ENCODE results near the gene TMA7B. TPM values are rescaled to one million over a fixed set of nuclear protein-coding genes. Genes with fewer than 3 reads are reported as not detected.

Gene TMA7B
- total RNA-seq, 4 donors from 2014 or later: not detected

GRCh38 chr22:39942439-39943230, 17.6 kb upstream of the TMA7B start:
- intact Hi-C loops (cut with DNase I): no loop called here
- Histone ChIP-seq H3K36me3 (no peaks in the 10 kb centered on the region), H3K27ac (no peak overlapping the region), H3K27me3 (peaks cover 0 to 12% (median 0%) of the 10 kb centered on the region in 4 donors), H3K4me1 (peaks cover 0 to 11% (median 0%) of the 10 kb centered on the region in 3 donors), H3K9me3 (no peaks in the 10 kb centered on the region), H3K4me3 (no peak overlapping the region)
- no peak for DNase-seq
- no peak for TF ChIP-seq CTCF (IDR thresholded peaks at IDR 0.05)
- TF ChIP-seq POLR2A (IDR thresholded peaks at IDR 0.05): no peak
- 82 to 89% methylated on average over 8 of the region's 8 CpGs for WGBS, 2 donors

DNA sequence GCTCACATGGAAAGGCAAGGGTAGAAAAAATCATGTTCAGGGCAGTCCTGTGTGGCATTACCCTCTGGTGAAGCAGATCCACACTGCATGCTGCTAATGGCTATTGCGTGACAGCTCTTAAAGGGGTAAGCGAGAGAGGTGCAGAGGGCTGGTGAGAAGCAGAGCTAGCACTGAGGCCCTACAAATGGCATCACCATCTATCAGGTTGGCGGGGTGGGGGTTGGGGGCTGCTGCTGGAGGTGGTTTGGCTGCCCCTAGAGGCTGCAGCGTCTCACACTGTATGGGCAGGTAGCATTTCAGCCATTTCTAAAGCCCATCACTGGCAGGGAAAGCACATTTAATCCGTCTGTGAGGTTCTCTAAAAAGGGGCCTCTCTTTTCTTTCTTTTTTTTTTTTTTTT, 16.9 kb upstream of the TMA7B start:
- Histone ChIP-seq H3K27me3 (peaks cover 0 to 5% (median 0%) of the 10 kb centered on the region in 4 donors), H3K9me3 (no peaks in the 10 kb centered on the region), H3K36me3 (no peaks in the 10 kb centered on the region), H3K27ac (no peak overlapping the region), H3K4me1 (peaks cover 0 to 9% (median 0%) of the 10 kb centered on the region in 3 donors), H3K4me3 (no peak overlapping the region)
- TF ChIP-seq POLR2A (IDR thresholded peaks at IDR 0.05): no peak
- no peak for TF ChIP-seq CTCF (IDR thresholded peaks at IDR 0.05)
- WGBS, 2 donors: 80 to 87% methylated on average over 5 of the region's 5 CpGs
- intact Hi-C loops (cut with DNase I): no loop called here
- DNase-seq: no peak

DNA sequence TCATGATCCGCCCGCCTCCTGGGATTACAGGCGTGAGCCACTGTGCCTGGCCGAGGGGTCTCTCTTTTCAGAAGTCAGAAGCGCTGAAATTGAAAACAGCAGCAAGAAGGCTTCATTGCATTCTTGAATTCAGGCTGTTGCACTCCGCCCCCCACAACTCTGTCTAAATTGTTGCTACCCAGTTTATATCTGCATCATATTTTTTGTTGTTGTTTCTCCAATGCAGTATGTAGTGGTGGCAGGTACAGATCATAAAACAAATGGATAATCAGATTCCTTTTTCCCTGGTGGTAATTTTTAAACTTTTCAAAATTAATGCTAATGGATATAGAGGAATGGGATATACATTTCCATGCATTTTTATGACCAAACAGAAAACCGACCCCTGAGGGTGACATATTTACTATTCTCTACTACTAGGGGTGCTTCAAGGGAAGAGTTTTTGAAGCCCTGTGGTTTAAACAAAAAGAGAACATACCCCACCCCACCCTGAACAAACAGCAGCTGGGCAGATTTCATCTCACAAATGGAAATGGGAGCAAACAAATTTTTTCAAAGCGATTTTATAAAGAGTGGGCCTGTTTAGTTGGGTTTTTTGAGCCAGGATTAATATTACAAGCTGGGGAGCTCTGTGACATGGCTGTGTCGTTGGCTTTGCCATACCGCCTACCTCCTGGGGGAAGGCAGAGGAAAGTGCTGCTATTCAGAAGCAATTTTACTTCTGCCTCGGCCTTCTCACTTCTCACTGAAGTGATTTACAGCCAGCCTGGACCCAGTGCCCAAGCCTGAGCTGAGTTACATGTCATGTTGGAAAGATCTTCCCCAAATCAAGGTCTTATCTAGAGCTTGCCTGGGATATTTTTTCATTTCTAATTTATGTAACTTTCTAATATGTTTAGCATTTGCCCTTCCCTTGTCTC, 16.0 kb upstream of the TMA7B start:
- 83 to 89% methylated on average over 7 to 11 of the region's 11 CpGs for WGBS, 2 donors

GRCh38 chr22:39946126-39946502, 14.1 kb upstream of the TMA7B start:
- no peak overlapping the region for H3K4me3 ChIP-seq
- H3K36me3 ChIP-seq: no peaks in the 10 kb centered on the region
- no peak for DNase-seq
- 91 to 96% methylated on average over 4 of the region's 4 CpGs for WGBS, 2 donors
- no peak overlapping the region for H3K27ac ChIP-seq
- intact Hi-C loops (cut with DNase I): no loop called here
- TF ChIP-seq POLR2A (IDR thresholded peaks at IDR 0.05) (no peak), CTCF (IDR thresholded peaks at IDR 0.05) (no peak)
- H3K4me1 ChIP-seq: peaks cover 0 to 8% (median 0%) of the 10 kb centered on the region in 3 donors
- H3K27me3 ChIP-seq: peaks cover 0 to 4% (median 0%) of the 10 kb centered on the region in 4 donors
- H3K9me3 ChIP-seq: no peaks in the 10 kb centered on the region

More for the DNA sequence above, 16.0 kb upstream of the TMA7B start:
- Histone ChIP-seq H3K4me3 (no peak overlapping the region), H3K9me3 (no peaks in the 10 kb centered on the region), H3K4me1 (peaks cover 0 to 8% (median 0%) of the 10 kb centered on the region in 3 donors), H3K36me3 (no peaks in the 10 kb centered on the region), H3K27me3 (no peaks in the 10 kb centered on the region), H3K27ac (no peak overlapping the region)
- no peak for DNase-seq
- no peak for TF ChIP-seq POLR2A (IDR thresholded peaks at IDR 0.05)
- TF ChIP-seq CTCF (IDR thresholded peaks at IDR 0.05): no peak
- intact Hi-C loops (cut with DNase I): no loop called here

All from esophagus squamous epithelium (tissue), 5 donors.